Left ventricle myocardium inferior (tissue), 1 donor: Measurements from ENCODE around the gene SETD5. TPM values are rescaled to one million over a fixed set of nuclear protein-coding genes. Genes with fewer than 3 reads are reported as not detected.

ENCODE experiments used
- DNase-seq: peaks from one replicate; pipeline ENCODE4 v3.0.0-alpha.2; 2020
- H3K27ac ChIP-seq: fragments of 200-600 bp; replicated peaks from 2 replicates; pipeline ENCODE4 v1.8.0; 2021
- H3K27me3 ChIP-seq: fragments of 200-600 bp; 2 replicates; pipeline ENCODE4 v1.8.0; 2021; ENCODE audit warnings: low read depth
- H3K36me3 ChIP-seq: fragments of 200-600 bp; 2 replicates; pipeline ENCODE4 v1.8.0; 2021
- H3K4me1 ChIP-seq: fragments of 200-600 bp; 2 replicates; pipeline ENCODE4 v1.8.0; 2021
- H3K4me3 ChIP-seq: fragments of 200-600 bp; 2 replicates; pipeline ENCODE4 v1.8.0; 2021; ENCODE audit warnings: mild to moderate bottlenecking, moderate library complexity
- H3K9me3 ChIP-seq: fragments of 200-600 bp; replicated peaks from 2 replicates; pipeline ENCODE4 v1.8.0; 2021
- CTCF ChIP-seq: fragments of 200-600 bp; IDR thresholded peaks from 2 replicates; pipeline ENCODE4 v1.8.0; 2021; ENCODE audit warnings: antibody characterized with exemption, mild to moderate bottlenecking, borderline replicate concordance
- intact Hi-C: fragments of 100-400 bp; cut with micrococcal nuclease; formaldehyde crosslinking; loops from one replicate; pipeline ENCODE4 v1.11.0; 2022
- total RNA-seq: library from RNA; stranded (reverse); fragmentation: NEBNext Ultra II Directional; extraction: Animal tissue kit (Norgen Biotek cat#: 25700); gene quantifications from one replicate; pipeline ENCODE4 v1.2.1, GENCODE V29; 2021
- donor health status: DM: no; HTN: yes; CAD: no; lungs with severe emphysema.

Gene SETD5
- total RNA-seq, 1 donor from 2014 or later: 49.9 TPM

- Histone ChIP-seq H3K27me3 (no peaks in the 10 kb centered on the region), H3K9me3 (no peaks in the 10 kb centered on the region), H3K36me3 (peaks cover 7% of the 10 kb centered on the region), H3K4me1 (peaks cover 98% of the 10 kb centered on the region), H3K27ac (peak overlapping the region; percentile 44), H3K4me3 (no peak overlapping the region)
- TF ChIP-seq CTCF: no peak
- no peak for DNase-seq
- intact Hi-C loops: no loop called here
Measured at GRCh38 chr3:9412293-9412692, 14.9 kb downstream of the SETD5 start.

- Histone ChIP-seq H3K27me3 (no peaks in the 10 kb centered on the region), H3K27ac (peak overlapping the region; percentile 15), H3K36me3 (peaks cover 7% of the 10 kb centered on the region), H3K4me3 (no peak overlapping the region), H3K4me1 (peaks cover 90% of the 10 kb centered on the region), H3K9me3 (no peaks in the 10 kb centered on the region)
- no peak for DNase-seq
- intact Hi-C loops: no loop called here
- no peak for TF ChIP-seq CTCF
Measured at GRCh38 chr3:9414826-9415225, 17.4 kb downstream of the SETD5 start.

- peaks cover 90% of the 10 kb centered on the region for H3K4me1 ChIP-seq
Measured at GRCh38 chr3:9415485-9416138, 18.2 kb downstream of the SETD5 start.

GRCh38 chr3:9416139-9416780, 18.8 kb downstream of the SETD5 start:
- Histone ChIP-seq H3K4me3 (no peak overlapping the region), H3K27ac (peak overlapping the region; percentile 15), H3K36me3 (peaks cover 7% of the 10 kb centered on the region), H3K4me1 (peaks cover 90% of the 10 kb centered on the region), H3K27me3 (no peaks in the 10 kb centered on the region), H3K9me3 (no peaks in the 10 kb centered on the region)
- TF ChIP-seq CTCF: no peak
- no peak for DNase-seq
- intact Hi-C loops: no loop called here

More at GRCh38 chr3:9415485-9416138, 18.2 kb downstream of the SETD5 start:
- no peak for DNase-seq
- Histone ChIP-seq H3K27me3 (no peaks in the 10 kb centered on the region), H3K36me3 (peaks cover 7% of the 10 kb centered on the region), H3K27ac (peak overlapping the region; percentile 15), H3K4me3 (no peak overlapping the region), H3K9me3 (no peaks in the 10 kb centered on the region)
- intact Hi-C loops: no loop called here
- TF ChIP-seq CTCF: no peak

GRCh38 chr3:9420850-9421549, 23.6 kb downstream of the SETD5 start:
- H3K27ac ChIP-seq: peak overlapping the region; percentile 85
- H3K27me3 ChIP-seq: no peaks in the 10 kb centered on the region
- peaks cover 92% of the 10 kb centered on the region for H3K4me1 ChIP-seq
- intact Hi-C loops: no loop called here
- no peak for TF ChIP-seq CTCF
- peaks cover 9% of the 10 kb centered on the region for H3K36me3 ChIP-seq
- no peak for DNase-seq
- H3K9me3 ChIP-seq: no peaks in the 10 kb centered on the region
- no peak overlapping the region for H3K4me3 ChIP-seq
